ENCODE measurements around the gene PRR20G.
"Not testable (repeated sequence)": the region's sequence is repeated elsewhere in the genome, so short reads cannot be mapped to it uniquely, and the experiment has no call there.

PRR20G gene

DNA sequence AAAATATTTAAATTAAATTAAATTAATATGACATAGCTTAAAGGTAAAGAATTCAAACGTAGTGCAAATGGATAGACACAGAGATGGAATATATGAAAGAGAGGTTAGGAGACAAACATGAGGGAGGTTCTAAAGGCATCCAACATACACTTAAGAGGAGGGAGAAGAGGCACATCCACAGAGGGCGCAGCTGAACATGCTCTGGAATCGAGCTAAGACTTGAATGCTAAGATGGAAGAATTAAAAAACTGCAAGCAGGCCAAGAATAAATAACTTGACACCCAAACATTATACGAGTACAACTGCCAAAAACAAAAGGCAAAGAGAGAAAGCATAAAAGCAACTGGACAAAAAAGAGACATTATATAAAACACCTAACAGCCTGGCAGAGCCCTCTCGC, 9.1 kb upstream of the PRR20G start:
- no peak for DNase-seq

DNA sequence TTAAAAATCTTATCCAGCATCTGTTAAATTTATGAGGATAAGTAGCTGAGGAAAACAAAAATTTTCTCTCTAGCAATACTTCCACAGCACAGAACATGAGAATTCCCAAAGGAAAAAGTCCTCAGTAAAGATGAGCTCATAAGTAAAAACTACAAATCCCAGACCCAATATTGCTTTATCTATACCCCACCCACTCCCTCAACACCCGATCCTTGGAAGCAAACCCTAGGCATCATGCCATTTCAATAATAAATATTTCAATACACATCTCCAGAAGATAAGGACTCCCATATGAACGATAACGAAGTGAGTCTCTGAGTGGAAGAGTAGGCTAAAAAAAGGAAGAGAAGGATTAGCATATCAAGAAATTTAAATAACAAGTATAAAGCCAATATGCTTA, 8.3 kb upstream of the PRR20G start:
- no peak for DNase-seq

DNA sequence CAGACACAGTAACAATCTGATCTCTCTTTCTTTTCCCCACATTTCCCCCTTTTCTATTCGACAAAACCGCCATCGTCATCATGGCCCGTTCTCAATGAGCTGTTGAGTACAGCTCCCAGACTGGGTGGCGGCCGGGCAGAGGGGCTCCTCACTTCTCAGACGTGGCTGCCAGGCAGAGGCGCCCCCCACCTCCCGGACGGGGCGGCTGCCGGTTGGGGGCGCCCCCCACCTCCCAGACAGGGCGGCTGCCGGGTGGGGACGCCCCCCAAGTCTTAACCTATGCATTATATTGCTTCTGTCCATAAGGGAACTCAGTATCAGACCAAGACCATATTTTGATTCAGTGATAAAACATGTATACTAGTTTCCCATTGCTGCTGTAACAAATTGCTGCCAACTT, 5.8 kb upstream of the PRR20G start:
- DNase-seq, result not testable (repeated sequence)

DNA sequence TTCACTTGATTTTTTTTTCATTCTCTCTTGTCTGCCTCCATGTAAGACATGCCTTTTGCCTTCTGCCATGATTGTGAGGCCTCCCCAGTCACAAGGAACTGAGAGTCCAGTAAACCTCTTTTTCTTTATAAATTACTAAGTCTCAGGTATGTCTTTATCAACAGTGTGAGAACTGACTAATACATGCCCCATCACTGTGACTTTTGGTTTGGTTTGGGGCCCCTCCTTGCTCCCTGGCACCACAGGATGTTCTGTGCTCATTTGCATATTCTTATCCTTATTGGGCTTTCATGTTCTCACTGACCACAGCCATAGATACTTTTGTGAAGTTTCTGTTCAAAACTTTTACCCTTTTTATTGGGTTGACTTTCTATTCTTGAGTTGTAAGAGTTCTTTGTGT, 3.8 kb upstream of the PRR20G start:
- DNase-seq, result no peak

DNA sequence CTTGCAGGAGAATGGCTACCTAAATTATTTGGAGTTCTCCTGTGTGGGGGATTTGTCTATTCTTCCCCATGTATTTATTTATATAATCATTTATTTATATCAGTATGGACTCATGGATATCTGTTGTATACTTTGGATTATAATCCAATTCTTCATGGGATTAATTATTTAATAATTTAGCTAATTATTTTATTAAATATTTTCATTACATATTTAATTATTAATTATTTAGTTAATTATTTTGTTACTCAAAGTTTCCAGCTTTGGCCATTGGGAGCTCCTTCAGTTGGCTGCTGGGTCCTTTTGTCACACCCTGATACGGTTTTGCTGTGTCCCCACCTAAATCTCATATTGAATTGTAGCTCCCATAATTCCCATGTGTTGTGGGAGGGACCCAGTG, 3.3 kb upstream of the PRR20G start:
- no peak for DNase-seq

DNA sequence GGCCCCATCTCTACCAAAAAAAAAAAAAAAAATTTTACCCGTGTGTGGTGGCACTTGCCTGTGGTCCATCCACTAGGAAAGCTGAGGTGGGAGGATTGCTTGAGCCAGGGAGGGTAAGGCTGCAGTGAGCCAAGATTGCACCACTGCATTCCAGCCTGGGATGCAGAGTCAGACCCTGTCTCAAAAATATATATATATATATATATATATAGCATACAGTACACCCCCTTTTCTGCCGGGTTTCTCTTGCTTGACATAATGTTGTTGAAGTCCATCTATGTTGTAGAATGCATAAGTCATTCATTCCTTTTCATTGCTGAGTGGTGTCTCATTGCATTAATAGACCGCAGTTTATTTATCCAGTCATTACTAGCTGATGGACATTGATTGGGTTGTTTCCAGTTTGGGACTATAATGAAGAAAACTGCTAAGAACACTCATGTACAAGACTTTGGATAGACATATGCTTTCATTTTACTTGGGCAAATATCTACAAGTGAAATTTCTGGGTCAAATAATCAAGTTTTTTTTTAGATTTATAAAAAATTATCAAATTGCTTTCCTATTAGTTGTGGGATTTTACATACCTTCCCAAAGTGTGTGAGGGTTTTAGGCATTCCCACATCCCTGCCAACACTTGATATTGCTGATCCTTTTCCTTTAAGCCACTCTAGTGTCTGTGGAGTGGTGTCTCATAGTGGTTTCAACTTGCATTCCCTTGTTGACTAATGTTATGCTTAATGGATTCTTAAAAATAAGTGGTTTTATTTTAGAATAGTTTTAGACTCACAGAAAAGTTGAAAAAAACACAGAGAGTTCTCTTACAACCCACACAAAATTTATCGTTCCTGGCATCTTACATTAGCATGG, 2.1 kb upstream of the PRR20G start:
- no peak for DNase-seq

DNA sequence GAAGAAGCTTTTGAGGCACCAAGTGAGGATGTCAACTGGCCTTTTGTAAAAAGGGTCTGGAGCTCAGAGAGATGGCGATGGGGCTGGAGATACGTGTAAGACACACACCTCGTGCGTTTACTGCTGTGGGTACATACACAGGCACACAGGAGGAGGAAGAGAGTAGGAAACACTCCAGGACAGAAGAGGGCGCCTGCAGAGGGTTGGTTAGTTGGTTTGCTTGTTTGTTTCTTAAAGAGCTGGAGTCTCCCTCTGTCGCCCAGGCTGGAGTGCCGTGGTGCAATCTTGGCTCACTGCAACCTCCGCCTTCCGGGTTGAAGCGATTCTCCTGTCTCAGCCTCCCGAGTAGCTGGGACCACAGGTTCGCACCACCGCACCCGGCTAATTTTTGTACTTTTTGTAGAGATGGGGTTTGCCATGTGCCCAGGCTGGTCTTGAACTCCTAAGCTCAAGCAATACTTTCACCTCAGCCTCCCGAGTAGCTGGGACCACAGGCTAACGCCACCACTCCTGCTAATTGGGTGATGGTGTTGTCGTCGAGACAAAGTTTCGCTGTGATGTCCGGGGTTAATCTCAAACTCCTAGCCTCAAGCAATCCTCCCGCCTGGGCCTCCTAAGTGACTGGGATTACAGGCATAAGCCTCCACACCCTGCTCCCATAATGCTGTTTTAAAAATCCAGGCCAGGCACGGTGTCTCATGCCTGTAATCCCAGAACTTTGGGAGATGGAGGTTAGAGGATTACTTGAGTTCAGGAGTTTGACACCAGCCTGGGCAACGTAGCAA, 1.3 kb upstream of the PRR20G start:
- no peak for DNase-seq

DNA sequence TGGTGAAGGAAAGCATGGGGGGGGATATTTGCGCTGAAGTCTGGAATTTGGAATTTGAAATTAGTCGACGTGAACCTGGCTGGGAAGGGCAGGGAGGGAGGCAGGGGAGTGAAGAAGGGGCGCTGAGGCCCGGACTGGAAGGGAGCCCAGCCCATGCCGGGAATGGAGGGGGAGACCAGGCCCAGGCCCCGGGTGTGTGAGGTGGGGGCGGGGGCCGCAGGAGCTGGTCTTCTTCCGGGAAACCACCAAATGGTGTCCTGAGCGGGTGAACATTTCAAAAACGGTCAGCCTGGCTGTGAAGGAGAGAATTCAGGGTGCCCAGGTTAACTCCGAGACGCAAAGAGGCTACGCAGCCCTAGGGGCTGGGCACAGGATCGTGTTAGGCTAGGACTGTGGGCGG, 497 bp upstream of the PRR20G start:
- DNase-seq, result no peak

DNA sequence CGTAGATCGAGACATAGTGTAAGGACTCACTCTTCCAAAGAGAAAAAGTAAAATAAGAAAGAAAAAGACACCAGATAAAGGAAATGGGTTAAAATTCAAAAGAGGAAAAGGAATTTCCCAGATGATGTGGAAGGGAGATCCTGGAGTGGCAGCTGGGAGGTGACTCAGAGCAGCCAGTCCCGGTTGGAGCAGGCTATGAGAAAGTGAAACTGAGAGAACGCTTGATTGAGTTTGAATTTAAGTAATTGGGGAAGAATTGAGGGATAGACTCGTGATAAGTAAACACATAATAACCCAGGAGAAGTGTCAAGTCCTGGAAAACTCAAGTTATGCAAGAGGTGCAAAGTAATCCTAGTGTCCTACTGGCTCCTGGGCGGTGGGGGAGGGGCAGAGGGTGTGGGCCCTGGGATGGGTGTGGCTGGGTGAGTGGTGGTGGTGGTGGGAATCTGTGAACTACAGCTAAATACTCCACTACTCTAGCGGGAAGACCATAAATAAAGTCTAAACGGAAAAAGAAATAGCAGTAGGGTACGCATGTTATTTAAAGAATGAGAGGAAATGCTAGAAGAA, 1.2 kb downstream of the PRR20G start:
- no peak for DNase-seq

DNA sequence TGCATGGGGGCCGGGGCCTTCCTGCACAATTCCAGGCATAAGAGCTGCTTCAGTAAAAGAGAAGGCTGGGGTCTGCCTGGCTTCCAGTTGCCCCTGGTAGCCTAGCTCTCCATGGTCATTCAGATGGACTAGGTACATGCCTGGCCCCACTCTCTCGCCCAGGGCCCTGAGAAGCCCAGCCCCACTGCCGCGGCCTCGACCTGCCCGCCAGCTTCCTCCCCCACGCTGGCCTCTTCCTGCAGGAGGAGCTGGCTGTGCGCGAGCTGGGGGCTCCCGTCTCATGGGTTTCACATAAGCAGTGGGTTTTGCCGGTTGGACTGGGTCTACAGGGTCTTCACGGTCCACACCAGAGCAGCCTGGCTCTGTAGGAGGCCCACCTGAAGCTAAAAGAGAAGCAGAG, 3.6 kb downstream of the PRR20G start:
- DNase-seq, result no peak

DNA sequence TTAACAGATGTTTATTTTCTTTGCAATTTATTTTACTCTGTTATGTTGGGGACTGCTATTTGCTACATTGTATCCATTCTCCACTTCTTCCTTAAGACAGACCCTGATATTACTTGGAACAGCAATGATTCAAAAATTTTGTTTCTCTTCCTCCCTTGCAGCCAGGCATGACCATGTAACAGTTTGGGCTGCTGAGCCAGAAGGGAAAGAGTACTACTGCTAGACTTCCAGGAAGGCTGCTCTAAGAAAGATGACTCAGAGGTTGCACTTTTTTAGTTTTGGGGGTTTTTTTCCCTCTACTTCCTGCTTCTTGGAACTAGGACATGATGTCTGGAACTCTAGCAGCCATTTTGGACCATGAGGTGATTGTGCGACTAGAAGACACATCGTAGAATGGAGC, 10.3 kb downstream of the PRR20G start:
- no peak for DNase-seq

DNA sequence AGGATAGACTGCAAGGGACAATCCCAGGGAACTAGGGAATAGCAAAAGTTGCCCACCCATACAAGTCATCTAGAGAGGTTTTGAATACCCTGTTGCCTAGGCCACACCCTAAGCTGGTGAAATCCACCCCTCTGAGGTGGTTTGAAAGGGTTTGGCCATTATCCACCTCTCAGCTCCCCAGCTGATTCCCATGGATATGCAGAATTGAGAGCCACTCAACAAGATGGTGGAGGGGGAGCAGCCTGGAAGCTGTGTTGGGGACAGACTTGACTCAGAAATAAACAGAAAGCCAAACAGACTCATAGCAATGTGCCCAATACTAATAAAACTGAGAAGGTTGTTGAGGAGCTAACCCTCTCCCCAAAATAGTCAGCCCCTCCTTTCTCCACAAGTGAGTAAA, 10.9 kb downstream of the PRR20G start:
- no peak for DNase-seq

DNA sequence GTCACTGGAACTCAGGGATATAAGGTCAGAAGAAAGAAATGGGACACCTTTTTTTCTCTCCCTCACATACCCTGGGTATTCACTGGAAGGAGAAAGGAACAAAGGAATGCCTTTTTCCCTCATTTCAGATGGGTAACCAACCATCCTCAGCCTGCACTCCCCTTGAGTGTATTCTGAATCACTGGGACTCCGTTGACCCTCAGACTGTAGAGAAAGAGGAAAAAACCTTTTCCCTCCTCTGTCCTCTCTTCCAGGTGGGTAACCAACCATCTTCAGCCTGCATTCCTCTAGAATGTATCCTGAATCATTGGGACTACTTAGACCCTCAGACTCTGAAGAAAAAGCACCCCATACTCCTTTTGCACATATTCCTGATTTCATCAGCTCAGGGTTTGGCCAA, 11.4 kb downstream of the PRR20G start:
- DNase-seq, result no peak

DNA sequence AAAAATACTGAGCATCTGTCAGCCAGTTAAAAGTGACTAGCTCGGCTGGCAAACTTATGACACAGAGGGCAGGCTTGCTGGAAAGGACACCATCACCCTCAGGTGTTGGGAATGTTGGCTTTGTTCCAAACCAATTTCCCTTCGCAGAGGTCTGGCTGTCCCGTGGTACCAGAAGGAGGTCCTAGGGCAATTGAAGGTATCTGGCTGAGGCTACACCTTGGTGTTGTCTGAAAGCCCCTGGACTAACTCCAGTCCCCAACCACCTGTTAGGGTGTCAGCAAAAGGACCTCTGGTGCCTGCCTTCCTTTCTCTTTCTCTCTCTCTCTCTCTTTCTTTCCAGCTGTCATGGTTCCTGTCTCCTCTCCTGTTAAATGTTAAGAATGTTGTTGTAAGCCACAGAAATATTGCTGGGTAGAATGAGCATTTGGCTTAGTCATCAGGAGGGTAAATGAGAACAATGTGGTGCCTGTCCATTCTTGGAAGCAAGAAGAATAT, 12.5 kb downstream of the PRR20G start:
- DNase-seq, result no peak

DNA sequence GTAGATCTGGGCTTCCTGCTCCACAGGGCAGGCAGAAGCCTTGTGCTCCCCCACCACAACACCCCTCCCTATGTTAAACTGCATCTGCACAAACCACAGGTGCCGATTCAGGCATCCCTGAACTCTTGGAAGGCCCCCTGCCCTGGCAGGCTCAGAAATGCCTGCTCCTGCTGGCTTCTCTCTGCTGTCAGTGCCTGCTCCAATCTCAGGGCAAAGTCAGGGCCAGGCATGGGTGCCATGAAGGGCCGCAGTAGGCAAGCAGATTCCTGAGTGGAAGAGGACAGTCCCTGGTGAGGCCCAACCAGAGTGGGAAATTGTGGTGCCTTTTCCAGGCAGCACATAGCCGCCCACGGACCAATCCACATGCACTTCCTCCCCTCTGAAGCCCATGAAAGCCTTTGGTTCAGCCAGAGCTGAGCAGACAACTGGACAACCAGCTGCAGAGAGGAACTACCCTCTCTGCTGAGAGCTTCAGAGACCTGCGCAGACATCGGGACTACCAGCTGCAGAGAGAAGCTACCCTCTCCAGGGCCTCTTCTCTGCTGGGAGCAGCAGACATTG, 13.6 kb downstream of the PRR20G start:
- DNase-seq, result no peak

DNA sequence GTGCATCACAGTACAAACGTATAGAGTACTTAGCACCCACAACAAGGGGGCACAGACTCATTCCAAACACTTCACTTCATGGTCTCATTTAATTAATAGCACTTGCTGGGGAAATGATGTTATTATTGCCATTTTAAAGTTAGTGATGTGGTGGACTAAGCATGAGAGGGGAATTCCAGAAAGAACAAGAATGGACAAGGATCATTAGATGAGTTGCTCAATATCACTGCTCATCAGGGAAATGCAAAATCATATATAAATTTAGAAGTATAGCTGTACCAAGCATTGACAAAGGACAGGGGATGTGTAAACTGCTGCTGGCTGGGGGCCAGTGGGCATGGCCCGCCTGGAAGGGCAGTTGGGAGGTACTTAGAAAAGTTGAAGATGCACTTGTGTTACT, 14.6 kb downstream of the PRR20G start:
- no peak for DNase-seq

DNA sequence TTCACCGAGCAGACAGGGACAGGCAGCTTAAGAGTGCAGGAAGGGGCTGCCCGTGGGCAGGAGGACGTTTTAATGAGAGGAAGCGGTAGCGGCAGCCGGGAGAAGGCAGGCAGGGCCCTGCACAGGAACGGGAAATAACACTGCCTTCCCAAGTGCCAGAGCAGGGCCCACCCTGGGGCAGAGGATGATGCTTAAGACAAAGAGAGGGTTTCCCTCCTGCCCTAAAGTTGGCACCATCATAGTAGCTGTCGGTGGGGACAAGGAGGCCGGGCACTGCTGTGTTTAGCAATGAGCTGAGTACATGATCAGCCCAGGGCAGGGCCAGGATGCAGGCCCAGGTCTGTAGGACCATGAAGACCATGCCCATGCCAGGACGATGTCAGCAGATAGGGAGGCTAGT, 21.7 kb downstream of the PRR20G start:
- no peak for DNase-seq

DNA sequence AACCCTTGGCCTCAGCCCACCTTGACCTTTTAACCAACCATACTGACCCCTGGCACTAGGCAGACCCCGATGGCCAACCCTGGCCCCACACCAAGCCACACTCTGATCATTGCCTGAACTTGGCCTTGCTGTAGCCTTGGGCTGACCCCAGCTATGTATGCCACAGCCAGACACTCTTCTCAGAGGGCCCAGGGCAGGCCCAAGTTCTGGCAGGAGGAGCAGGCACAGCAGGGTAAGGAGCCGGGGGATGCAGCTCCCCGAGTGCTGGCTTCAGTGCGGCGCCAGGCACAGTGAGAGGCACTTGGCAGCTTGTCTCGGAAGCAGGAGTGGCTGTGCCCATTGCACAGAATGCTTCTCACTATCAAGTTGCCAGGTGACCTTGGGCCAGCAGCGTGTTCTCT, 22.3 kb downstream of the PRR20G start:
- DNase-seq, result no peak

DNA sequence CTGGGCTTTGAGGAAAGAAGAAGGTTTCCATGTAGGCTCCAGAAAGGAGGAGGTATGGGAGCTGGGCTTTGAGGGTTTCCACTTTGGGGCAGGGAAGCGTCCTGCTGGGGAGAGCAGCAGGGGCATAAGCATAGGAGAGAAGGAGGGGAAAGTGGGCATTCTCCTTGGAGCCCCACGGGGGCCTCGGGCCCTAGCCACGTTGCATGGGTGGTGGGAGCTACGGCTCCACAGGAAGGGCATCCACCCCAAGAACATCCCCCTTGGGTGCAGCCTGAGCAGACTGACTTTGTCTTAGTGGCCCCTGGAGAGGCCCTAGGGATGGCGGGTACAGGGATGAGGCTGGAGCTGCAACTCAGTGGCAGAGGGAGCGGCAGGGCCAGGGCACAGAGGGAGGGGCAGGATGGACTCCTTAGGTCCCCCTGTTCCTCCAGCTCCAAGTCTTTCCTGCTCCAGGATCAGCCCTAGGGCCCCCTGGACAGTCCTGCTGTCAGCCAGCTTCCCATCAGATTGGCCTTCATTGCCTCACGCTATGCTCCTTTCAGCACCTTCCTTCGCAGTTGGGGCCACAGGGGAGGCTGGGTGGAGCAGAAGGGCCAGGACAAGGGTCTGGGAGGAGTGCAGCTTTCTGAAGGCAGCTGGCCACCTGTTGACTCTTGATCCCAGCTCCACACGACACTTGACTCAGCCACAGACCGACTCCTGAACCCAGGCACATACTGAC, 22.9 kb downstream of the PRR20G start:
- no peak for DNase-seq

DNA sequence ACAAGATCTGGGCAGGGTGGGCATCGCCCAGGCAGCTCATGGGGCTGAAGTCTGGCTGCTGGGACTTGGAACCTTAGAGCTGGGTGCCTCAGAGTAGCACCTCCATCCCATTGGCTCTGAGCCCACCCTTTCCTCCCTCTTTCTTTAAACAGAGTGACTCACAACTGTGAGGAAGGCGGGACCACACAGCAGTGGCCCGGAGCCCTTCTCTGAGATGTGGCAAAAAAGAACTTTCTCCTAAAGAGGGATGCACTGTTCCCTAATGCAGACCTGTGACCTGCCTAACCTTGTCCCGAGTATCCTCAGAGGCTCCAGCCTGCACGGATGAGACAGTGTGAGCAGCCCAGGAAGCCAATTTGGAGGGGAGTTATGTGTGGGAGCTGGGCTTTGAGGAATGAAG, 23.6 kb downstream of the PRR20G start:
- DNase-seq, result no peak

DNA sequence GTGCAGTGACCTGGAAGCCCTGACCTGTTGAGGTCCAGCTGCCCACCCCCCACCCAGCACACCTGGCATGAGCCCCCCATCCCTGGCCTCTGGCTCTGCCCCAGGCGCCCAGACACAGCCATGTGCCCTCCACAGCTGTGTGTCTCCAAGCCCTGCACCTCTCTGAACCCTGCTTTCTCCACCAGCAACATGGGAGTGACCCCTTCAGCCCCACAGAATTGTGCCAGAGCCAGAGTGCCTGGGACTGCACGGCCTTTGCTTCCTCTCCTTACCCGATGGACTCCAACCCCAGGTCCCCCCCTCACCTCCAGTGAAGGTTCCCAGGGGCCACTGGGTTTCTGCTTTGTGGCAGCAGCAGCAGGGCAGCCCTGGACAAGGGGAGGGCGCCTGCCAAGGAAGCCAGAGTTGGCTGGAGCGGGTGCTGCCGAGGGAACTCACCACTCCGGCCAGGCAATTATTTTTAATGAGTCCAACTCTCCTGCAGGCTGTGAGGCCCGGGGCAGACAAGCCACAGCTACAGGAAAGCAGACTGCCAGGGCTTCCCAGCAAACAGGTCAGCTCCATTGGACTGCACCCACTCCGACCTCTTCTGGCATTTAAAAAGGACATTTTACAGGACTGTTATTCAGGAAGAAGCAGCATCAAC, 24.1 kb downstream of the PRR20G start:
- no peak for DNase-seq

DNA sequence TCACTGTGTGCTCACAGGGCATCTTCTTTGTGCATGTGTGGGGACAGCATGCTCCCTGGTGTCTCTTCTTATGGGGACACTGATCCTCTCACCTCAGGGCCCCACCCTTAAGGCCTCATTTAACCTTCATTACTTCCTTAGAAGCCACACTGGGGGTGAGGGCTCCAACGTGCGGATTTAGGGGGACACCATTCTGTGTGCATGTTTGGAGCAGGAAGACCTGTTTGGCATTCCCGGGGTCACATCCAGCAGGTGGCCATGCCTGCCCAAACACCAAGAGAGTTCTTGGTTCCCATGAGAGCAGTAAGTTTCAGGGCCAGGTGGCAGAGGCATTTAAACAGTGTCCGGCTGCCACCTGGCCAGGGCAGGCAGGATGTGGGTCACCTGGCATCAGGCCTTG, 24.8 kb downstream of the PRR20G start:
- DNase-seq, result no peak

Data from activated CD8-positive, alpha-beta memory T cell treated with anti-CD3 and anti-CD28 coated beads for 24 hours (primary cell).